Myocyte (in vitro differentiated cells): ENCODE results near the gene LYRM1. TPM values are rescaled to one million over a fixed set of nuclear protein-coding genes. Genes with fewer than 3 reads are reported as not detected.
"Not testable (repeated sequence)": the region's sequence is repeated elsewhere in the genome, so short reads cannot be mapped to it uniquely, and the experiment has no call there.

Experiments used
- DNase-seq: peaks from one replicate; pipeline ENCODE4 v3.0.0-alpha.2; 2012; ENCODE audit warnings: low read depth
- polyA plus RNA-seq: library from polyadenylated mRNA; unstranded; fragments of >200 nt; gene quantifications from one replicate; pipeline ENCODE4 v1.2.1, GENCODE V29; 2012; ENCODE audit warnings: missing spikeins
- total RNA-seq: library from RNA; depleted of rRNA; stranded (reverse); fragments of >200 nt; gene quantifications from 2 replicates; pipeline ENCODE4 v1.2.3, GENCODE V29; 2014

Gene LYRM1, protein sequence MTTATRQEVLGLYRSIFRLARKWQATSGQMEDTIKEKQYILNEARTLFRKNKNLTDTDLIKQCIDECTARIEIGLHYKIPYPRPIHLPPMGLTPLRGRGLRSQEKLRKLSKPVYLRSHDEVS
- total RNA-seq, result 54.9 and 77.8 TPM in 2 replicates
- 30.8 TPM for polyA plus RNA-seq

DNA sequence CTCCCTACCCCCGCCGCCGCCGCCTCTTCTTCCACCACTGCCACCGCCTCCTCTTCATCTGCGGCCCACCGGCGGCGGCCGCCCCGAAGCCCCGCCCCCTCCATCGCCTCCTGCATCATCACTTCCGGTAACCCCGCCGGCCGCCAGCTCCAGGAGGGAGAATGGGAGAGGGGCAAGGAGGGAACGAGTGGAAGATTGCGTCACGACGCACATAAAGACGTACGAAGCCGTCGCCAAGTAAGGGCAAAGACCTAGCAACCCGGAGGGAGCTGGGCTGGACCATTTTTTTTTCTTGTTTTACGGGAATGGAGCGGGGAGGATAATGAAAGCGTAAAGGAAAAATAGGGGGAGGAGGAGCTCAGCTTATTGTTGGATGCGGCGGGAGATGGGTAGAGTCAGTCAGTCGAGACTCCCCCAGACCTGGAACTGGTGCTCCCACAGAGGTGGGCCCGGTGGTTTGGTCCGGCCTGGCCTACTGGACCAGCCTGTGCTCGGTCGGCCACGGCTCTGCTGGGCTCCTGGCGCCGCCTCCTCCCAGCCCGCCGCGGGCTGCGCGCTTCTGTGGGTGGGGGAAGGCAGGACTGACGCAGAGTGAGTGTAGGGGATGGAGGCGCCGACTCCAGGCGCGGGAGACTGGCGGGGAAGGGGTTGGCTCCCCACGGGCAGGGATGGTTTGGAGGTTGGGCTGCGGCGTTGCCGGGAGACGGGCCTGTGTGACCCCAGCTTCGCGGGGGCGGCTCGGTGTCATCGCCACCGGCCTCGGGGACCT, at the start of gene LYRM1, which contains the start of gene DCUN1D3:
LYRM1 (plus strand) TSS at position 473 of the 769 bp plus-strand sequence. CDS start 14,785 bp downstream, outside the sequence.
DCUN1D3 (minus strand) TSS at position 60 of the 769 bp plus-strand sequence. CDS start 37,820 bp downstream, outside the sequence.
- peak; percentile 99 for DNase-seq

DNA sequence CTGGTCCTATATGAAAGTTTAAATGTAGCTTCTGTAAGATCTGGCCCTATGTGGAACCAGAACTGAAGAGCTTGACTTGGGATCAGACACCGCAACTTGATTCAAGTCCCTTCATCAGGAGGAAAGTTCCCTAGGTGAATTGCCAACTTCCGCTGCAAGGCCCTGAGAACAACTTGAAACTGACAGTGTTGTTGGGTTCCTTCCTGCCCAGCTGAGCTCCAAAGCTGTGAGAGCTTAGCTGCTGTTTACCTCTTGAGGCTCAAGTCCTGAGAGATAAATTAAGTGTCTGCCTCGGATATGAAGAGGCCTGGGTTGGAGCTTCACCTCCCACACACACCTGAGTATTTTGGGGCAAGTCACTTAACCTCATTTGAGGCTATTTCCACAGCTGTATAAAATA, 49.6 kb upstream of the LYRM1 start:
- no peak for DNase-seq

DNA sequence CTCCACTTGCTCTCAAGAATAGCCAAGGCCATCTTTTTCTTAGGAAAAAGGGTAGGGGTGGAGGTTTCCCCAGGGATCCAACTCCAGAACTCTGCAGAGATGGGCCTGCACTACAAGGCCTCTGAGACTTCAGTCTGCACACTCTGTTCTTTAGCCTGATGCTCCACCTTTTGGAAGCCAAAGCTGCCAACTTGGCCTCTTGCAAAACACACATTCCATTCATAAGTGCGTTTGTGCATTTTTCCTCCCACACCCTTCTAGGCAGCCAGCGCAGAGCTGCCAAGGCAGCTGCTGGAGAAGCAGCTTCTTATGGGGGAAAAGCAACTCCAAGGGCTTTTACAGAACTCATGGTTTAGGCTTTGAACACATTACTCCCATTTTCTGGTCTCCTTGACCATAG, 49.0 kb upstream of the LYRM1 start:
- peak; percentile 88 for DNase-seq

DNA sequence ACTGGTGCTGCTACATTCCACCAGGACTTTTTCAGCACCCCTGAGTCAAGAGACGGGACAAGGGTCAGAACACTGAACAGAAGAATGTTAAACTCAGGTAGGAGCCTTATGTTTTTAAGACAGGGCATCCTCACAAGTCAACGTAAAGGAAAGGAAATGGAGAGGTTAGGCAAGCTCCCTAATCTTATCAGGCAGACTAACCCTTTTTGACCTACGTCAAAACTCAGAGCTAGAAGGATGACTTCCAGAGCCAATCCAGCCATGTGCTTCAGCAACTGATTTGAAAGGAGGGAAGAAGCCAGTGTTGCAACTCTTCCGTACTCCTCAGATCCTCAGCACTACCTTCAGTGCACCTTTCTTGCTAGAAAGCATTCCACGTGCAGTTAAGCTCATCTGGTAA, 47.4 kb upstream of the LYRM1 start:
- DNase-seq, result no peak

DNA sequence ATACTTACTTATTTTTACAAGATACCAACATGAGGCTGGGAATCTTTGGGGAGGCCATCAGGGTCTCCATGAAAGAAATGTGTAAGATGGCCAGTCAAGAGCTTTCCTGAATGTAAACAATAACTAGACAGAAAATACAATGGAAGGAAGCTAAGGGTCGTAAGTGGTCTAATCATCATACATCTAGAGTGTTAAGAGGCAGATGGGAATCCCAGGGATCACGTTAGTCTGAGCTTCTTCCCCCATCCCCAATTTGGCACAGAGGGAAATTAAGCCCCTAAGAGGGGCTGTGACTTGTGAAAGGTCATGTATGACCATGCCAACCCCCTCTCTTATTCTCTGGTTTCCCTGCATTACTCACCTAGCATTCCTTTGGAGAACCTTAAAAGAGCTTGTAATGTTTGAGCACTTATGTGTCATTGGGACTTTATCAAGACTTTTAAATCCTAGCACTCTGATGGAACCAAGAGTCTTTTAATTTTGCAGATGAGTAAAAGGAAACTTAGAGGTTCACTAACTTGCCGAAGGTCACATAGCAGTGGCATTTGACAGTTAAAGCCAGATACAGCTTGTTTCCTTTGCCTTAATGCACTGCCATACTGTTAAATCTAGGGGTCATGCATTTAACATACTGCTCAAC, 46.5 kb upstream of the LYRM1 start:
- DNase-seq, result no peak

DNA sequence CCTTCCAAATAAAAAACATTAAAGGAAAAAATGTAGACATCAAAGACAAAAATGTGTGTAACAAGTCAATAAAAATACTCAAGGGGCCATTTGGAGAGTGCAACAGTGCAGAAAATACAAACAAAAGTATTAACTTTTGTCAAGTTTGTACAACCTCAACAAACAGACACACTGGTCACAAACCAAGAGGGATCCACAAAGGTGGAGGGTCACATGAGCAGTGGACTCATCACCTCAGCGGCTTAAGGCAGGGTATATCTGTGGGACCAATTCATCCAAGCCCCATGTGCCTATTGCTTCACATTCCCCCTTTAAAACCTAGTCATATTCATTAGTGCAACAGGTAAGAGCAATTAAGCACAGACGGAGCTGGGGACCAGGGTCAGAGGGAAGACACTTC, 45.6 kb upstream of the LYRM1 start:
- no peak for DNase-seq

DNA sequence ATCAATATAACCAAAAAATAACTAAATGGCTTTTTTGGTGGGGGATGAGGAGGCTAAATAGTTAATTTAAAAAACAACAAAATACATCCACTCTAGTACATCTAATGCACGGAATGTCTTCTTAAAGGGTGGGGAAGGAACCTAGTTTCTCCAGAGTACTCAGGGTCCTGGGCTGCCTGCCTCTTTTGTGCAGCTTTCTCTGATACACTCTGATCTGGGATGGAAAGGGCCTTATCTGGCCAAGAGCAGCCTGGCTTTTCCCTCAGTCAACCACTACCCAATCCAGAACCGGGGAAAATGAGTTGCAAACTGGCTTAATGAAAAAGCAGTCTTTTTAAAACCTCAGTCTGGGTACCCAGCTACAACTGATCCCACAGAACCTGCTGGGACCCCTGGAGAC, 43.3 kb upstream of the LYRM1 start:
- no peak for DNase-seq

DNA sequence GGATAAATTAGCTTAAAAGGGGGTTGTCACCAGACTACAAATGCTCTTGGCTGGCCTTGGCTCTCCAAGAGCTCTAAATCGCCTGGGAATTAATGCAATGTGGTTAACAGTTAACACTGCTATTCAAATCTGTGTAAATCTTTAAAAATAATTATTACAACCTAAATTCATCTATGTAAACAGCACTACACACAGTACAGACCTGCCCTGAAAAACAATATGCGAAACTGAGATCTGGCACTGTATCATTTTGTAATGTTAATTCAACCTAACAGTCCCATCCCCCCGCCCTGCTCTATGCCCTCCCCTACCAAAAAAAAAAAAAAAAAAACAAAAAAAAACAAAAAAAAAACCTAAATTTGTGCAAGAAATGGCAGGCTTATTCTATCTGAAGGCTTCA, 41.3 kb upstream of the LYRM1 start:
- no peak for DNase-seq

DNA sequence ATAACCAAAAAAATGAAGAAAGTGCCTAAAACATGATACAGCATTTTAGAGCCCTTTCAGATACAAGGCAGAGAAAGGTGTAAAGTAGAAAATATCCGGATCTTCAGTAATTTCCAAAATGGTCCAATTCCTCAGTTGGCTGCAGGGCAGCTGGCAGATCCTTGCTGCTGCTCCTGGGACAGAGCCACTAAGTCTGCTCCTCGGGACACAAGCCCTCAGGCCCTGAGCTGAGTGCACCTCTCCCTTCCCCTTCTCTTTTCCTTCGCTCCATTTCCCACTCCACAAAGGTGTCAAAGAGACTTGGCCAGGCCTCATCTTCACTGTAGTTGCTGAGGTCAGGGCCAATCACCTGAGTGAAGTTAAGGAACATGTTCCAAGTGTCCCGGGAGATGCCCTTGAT, 40.9 kb upstream of the LYRM1 start:
- DNase-seq, result no peak

DNA sequence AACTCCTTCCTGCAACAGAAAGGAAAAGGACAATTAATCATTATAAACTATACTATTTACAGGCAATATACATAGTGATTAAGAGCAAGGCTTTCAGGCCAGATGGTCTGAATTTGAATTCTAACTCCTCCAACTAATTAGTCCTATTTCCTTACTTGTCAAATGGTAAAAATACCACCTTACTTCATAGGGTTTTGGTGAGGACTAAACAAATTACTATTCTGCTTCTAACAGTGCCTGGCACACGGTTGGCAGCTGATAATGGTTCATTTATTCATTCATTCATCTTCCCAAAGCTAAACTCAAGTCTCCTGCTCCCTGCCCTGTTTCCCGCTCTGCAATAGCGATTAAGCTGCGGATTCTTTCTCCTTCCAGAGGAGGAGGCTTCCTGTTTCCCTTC, 40.2 kb upstream of the LYRM1 start:
- DNase-seq, result no peak

DNA sequence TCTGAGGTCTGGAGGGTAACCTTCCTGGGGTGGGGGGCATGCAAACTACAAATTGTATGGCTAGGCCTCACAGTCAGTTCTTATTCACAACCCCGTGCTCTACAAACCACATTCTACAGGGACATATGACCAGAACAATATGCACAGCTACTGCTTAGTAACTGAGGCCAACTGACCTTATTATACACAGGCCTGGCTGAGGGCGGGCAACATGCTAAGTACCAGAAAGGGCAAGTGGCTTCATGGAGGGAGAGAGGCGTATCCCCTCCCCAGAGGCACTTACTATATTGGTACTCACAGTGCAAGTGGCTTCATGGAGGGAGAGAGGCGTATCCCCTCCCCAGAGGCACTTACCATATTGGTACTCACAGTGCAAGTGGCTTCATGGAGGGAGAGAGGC, 39.6 kb upstream of the LYRM1 start:
- not testable (repeated sequence) for DNase-seq

DNA sequence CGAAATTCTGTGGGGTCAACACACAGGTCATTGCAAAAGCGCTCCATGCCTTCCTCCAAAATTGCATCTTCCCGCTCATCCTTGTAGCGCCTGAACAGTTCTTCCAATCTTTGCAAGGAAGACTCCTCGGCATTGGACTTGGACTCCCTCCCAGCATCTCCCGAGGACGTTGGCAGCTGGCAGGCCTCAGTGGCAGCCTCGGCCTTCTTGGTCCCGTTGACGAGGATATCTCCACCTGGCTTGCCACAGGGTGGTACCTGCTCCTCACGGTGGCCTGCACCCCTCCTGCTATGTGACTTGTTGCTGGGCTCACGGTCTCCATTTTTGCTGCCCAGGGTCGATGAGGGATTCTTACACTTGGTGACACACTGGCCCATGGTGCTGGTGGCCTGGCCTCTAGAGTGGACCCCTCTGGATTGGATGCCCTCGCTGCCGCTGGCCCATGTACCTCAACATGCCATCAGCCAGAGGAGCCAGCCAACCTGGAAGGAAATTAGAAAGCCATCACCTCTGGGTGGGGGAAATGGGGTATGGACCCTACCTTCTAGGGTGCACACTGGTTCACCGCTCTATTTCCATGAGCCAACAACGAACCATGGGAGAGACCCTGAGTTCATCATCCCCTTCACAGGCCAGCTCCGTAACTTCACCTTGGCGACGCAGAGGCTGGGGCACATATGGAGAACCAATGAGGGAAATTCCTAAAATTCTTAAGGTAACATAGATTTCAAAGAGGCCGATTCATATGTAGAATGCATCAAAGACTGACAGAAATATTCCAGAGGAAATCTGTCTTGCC, 38.2 kb upstream of the LYRM1 start:
- no peak for DNase-seq

DNA sequence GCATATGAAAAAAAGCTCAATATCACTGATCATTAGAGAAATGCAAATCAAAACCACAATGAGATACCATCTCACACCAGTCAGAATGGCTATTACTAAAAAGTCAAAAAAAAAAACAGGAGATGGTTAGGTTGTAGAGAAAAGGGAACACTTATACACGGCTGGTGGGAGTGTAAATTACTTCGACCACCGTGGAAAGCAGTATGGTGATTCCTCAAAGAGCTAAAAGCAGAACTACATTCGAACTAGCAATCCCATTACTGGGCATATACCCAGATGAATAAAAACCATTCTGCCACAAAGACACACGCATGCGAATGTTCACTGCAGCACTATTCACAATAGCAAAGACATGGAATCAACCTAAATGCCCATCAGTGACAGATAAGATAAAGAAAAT, 36.2 kb upstream of the LYRM1 start:
- DNase-seq, result not testable (repeated sequence)

DNA sequence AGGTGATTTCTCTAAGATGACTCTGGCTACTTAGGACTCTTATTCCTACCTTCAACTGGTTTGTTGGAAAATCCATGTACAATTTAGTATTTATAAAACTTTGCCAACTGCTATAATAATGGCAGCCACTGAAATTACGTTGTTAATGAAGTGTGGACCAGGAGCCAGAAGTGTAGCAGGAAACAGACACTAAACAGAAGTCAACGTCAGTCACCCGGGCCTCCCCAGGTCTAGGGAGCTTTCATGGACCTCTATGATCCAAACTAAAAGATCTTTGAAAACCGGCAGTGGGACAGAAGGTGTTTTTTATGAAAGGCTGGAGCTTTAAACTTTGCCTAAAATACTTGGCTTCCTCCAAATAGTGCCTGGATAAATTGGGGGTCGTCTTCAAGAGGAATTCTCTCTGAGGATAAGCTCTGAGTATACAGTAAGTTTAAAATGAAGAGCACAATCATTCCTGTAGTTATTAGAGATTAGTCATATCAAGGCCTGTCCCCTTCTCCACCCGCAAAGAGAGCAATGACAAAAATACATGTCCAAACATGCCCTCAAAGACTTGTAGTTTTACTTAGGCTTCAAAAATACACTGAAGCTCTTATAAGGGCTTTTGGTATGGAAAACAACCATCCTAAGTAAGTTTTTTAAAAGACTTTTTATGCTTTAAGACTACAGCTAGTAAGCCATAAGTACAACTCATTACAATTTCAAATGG, 35.0 kb upstream of the LYRM1 start:
- peak; percentile 77 for DNase-seq

DNA sequence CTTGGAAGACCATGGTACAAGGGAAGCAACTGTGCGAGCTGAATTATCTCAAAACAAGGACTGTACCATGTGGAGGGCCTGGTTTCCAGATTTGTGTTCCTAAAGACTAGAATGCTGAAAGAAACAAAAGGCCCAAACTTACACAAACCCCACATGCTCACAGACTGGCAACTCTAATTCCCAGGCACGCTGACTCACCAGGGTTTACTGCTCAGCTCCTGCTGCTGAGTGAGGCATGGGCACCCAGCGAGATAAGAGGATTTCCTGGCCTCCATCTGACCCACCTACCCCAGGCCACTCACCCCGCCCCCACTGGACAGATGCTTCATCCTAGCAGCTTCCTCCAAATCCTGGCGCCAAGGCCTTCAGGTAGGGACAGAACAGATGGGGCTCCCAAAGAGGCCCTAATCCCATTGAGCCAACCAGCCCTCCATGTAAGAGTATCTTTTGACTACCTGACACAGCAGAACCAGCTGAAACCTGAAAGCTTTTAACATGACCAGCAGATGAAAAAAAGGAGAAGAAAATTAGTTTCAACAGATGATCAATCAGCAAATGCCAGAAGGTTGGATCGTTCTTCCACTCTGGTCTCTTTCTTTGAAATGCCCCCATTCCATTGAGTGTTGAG, 34.3 kb upstream of the LYRM1 start:
- DNase-seq, result peak; percentile 90

DNA sequence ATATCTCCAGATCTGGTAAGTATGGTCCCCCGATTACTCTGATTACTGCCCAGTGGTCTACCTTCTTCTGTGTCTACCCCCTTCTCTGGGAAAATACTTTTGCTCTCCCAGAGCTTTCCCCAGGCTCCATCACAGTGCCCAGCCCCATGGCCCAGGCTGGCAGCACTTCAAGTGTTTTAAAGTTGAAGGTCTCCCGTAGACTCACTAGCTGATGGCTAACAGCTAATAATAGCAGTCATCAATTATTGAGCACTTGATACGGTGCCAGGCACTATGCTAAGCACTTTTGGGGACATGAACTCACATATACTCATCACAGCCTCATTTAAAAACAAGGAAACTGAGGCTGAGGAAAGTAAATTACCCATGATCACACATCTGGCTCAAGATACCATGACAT, 33.8 kb upstream of the LYRM1 start:
- no peak for DNase-seq

DNA sequence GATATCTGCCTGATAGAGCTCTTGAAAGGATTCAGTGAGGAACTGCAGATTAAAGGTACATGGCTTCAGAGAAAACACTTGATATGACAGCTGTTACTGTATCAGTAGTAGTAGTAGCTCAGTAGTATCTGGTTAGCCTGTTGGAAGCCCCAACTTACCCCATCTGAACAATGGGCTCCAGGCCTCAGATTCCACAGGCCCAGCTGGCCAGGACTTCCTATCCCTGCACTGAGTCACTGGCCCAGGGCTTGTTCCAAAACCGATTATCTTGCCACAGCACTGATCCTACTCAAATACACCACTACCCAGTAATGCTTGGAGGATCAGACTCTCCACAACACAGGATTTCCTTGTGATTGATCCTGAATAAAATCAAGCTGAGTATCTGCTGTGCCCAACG, 33.0 kb upstream of the LYRM1 start:
- DNase-seq, result peak; percentile 35

DNA sequence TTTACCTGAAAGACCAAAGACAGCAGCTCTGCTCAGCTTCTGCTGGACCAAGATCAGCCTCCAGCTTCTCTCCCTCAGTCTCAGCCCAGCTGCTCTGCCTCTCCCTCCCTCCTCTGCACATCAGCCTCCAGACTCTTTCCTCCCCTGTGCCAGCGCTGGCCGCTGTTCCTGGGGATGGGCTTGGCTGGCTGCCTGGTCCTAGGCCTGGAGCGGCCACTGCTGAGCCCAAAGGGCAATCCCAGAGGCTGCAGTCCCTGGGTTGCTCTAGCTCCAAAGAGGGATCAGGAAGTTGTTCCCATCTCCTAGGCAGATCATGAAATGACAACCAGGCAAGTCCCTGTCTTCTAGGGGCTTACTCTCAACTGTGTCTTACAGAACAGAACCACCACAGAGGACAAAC, 31.7 kb upstream of the LYRM1 start:
- DNase-seq, result peak; percentile 90

DNA sequence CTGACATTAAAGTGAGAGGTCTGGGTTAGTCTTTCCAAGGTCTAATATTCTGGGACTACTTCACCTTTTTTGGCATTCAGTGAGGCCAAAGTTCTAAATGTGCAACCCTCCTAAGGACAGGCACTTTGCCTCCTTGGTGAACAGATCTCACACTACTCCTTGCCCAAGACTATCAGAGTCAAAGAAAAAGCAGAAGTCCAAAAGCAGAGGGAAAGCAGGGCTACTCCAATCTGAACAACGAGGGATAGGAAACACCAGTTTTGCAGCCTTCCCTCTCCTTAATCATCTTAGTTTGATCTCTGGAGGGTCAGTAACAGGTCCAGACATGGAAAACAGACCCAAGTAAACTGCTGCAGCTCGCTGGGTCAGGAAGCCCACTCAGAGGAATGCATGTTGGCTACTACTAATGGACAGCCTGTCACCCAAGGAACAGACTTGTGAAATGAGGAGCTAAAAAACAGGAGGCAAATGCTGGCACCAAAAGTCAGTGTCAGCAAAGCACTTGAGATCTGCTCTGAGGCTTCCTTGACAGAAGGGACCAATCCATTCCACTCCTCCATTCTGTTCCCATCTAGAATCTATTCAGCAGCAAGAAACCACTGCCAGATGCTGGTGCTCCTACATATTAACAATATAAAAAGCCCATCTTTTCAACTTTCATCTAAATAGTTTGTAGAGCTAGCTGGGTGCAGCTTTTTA, 30.3 kb upstream of the LYRM1 start:
- DNase-seq, result no peak

DNA sequence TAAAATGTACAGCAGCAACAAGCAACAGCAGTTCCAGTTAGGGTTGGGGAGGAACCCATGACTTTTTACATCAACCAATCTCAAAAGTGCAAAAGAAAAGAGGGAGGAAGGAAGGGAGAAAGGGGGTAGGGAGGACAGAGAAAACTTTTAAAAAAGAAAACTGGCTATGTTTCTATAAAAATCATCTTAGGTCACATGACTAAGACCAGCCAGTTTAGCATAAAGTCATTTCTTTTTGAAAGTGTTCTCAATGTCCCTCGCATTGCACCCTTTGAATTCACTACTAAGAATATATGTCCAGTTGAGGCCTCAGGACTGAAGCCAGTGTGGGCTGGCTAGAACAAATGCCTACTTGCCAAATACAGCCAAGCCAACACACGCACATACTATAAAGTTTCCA, 29.3 kb upstream of the LYRM1 start:
- no peak for DNase-seq
